ENCODE data around the gene PRMT7. TPM values are rescaled to one million over a fixed set of nuclear protein-coding genes. Genes with fewer than 3 reads are reported as not detected.

PRMT7 gene
- total RNA-seq, 4 donors from 2014 or later = 20.6 to 115 (median 38.5) TPM

DNA sequence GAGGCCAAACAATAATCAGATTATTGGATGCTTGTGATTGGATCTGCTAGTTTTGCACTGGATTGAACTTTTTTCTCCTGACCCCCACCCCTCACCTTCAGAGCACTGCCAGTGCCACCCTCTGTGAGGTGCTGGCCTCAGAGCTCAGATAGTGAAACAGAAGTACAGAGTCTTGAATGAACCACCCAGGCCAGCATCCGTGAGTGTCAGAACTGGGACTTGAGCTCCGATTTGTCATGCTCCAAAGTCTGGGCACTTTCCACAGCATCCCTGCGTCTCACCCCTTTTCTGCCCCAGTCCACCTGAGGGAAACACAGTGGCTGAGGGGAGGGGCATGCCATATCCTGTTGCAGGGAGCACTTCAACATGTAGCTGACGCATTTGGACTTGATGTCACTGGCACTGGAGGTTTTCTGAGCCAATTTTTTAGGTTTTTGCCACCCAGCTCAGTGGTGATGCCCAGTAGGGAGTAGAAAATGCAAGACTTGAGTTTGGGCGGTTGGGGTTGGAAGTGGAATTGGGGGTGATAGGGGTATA is 90.2 kb downstream of the PRMT7 start:
- intact Hi-C loops (cut with DNase I; ENCODE audit: low total_unique reads) = no loop called here

DNA sequence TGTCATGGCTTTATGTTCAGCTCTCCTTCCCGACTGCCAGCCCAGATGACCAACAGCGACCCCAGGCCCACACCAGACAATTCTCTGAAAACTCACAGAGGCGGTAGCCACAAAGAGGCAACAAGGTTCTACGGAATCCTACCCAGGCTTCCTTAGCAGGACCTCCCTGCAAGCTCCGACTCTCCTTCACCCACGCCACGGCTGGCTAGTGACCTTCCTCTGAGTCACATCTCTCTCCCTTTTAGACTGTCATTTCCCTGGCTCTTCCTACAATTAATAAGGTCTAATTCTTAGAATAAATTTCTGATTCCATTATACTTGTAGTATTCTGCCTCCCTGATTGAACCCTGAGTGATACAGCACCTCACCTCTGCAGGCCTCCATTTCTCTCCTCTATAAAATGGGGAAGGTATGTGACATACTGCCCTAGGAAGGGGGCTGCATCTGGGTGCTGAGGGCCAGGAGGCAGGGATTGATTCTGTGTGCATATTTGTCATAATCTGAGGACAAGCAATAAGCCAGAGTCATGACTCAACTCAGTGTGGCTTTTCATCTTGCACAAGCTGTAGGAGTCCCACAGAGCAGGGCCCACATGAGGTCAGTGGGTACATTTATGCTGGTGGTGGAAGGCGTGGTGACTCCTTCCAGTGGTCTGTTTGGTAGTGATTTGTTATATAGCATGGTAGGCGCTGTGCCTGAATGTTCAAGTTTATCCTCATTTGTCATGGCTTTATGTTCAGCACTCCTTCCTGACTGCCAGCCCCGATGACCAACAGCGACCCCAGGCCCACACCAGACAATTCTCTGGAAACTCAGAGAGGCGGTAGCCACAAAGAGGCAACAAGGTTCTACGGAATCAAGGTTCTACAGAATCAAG is 91.3 kb downstream of the PRMT7 start:
- no peaks in the 10 kb centered on the region for H3K36me3 ChIP-seq
- H3K4me3 ChIP-seq = no peak overlapping the region
- WGBS, 2 donors (ENCODE audit: low coverage in 1 of 2) = 70 to 88% methylated on average over 4 to 13 of the region's 13 CpGs
- TF ChIP-seq POLR2AphosphoS5 (IDR thresholded peaks at IDR 0.05) (no peak), POLR2A (IDR thresholded peaks at IDR 0.05) (no peak), EP300 (IDR thresholded peaks at IDR 0.05; ENCODE audit: low read depth) (no peak)
- TF ChIP-seq, protein P1, sequence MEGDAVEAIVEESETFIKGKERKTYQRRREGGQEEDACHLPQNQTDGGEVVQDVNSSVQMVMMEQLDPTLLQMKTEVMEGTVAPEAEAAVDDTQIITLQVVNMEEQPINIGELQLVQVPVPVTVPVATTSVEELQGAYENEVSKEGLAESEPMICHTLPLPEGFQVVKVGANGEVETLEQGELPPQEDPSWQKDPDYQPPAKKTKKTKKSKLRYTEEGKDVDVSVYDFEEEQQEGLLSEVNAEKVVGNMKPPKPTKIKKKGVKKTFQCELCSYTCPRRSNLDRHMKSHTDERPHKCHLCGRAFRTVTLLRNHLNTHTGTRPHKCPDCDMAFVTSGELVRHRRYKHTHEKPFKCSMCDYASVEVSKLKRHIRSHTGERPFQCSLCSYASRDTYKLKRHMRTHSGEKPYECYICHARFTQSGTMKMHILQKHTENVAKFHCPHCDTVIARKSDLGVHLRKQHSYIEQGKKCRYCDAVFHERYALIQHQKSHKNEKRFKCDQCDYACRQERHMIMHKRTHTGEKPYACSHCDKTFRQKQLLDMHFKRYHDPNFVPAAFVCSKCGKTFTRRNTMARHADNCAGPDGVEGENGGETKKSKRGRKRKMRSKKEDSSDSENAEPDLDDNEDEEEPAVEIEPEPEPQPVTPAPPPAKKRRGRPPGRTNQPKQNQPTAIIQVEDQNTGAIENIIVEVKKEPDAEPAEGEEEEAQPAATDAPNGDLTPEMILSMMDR (IDR thresholded peaks at IDR 0.05) = no peak
- DNase-seq = no peak
- no peak overlapping the region for H3K27ac ChIP-seq
- H3K27me3 ChIP-seq = no peaks in the 10 kb centered on the region
- H3K4me1 ChIP-seq = peaks cover 0 to 6% (median 0%) of the 10 kb centered on the region in 4 donors
- intact Hi-C loops (cut with DNase I; ENCODE audit: low total_unique reads) = no loop called here
- H3K9me3 ChIP-seq = no peaks in the 10 kb centered on the region
- in situ Hi-C loops (cut with MboI; ENCODE audit: low pct_ligation_motif_present in 1 of 4, low pct_unique_long_range_greater_than_20kb in 1 of 4, low sequenced_read_pairs in 3 of 4) = loop anchor here in 1 of 4 donors (10.0 kb wide), 1 partner anchor 103 kb away; no protein-coding TSS in a partner anchor

More for the DNA sequence above, 90.2 kb downstream of the PRMT7 start:
- no peaks in the 10 kb centered on the region for H3K36me3 ChIP-seq
- no peaks in the 10 kb centered on the region for H3K9me3 ChIP-seq
- H3K4me1 ChIP-seq = peaks cover 0 to 6% (median 2%) of the 10 kb centered on the region in 4 donors
- 57 to 100% methylated on average over 1 to 5 of the region's 5 CpGs for WGBS, 2 donors (ENCODE audit: low coverage in 1 of 2)
- no peak for DNase-seq
- no peak overlapping the region for H3K27ac ChIP-seq
- no peak overlapping the region for H3K4me3 ChIP-seq
- no peaks in the 10 kb centered on the region for H3K27me3 ChIP-seq
- TF ChIP-seq POLR2AphosphoS5 (IDR thresholded peaks at IDR 0.05) (no peak), POLR2A (IDR thresholded peaks at IDR 0.05) (no peak), EP300 (IDR thresholded peaks at IDR 0.05; ENCODE audit: low read depth) (no peak)
- TF ChIP-seq, protein P1 (IDR thresholded peaks at IDR 0.05) = no peak
- in situ Hi-C loops (cut with MboI; ENCODE audit: low pct_ligation_motif_present in 1 of 4, low pct_unique_long_range_greater_than_20kb in 1 of 4, low sequenced_read_pairs in 3 of 4) = loop anchor here in 1 of 4 donors (10.0 kb wide), 1 partner anchor 104 kb away; no protein-coding TSS in a partner anchor

DNA sequence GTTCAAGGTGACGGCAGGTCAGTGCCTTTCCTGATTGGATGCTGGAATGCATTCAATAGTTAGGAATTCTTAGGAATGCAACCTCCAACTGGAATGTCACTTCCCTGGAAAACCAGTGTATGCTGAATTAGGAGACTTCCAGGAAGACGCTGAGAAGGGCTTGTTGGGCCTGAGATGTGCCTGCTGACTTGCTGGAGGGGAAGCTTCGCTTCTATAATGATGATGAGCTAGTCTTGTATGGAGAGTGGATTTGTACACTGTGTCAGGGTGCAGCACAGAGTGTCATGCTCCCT is 91.9 kb downstream of the PRMT7 start:
- Histone ChIP-seq H3K27ac (no peak overlapping the region), H3K4me1 (peaks cover 0 to 6% (median 0%) of the 10 kb centered on the region in 4 donors), H3K27me3 (no peaks in the 10 kb centered on the region), H3K4me3 (no peak overlapping the region), H3K9me3 (no peaks in the 10 kb centered on the region), H3K36me3 (no peaks in the 10 kb centered on the region)
- WGBS, 2 donors (ENCODE audit: low coverage in 1 of 2) = 82% methylated on average over 3 of the region's 3 CpGs; no CpG with 5 or more reads in 1 of the 2 donors
- in situ Hi-C loops (cut with MboI; ENCODE audit: low pct_ligation_motif_present in 1 of 4, low pct_unique_long_range_greater_than_20kb in 1 of 4, low sequenced_read_pairs in 3 of 4) (loop anchor here in 1 of 4 donors (10.0 kb wide), 1 partner anchor 102 kb away; no protein-coding TSS in a partner anchor), intact Hi-C loops (cut with DNase I; ENCODE audit: low total_unique reads) (no loop called here)
- TF ChIP-seq POLR2A (IDR thresholded peaks at IDR 0.05) (no peak), EP300 (IDR thresholded peaks at IDR 0.05; ENCODE audit: low read depth) (no peak), POLR2AphosphoS5 (IDR thresholded peaks at IDR 0.05) (no peak)
- TF ChIP-seq, protein P1 (IDR thresholded peaks at IDR 0.05) = no peak
- no peak for DNase-seq

DNA sequence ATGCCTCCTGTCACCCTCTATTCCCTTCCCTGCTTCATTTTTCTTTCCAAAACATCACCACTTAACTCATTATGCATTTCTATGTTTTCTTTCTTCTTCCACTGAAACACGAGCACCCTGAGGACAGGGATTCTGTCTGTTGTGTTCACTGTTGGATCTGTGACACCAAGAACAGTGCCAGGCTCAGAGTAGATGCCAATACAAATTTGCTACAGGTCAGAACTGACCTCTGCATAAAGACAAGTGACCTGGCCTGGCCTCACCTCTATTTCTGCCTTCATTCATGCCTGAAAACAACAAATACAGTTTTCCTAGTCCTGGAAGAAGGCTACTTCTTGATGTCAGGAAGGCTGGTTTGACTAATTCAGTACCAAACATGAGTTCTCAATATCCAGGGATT is 92.4 kb downstream of the PRMT7 start:
- Histone ChIP-seq H3K4me1 (peaks cover 0 to 6% (median 0%) of the 10 kb centered on the region in 4 donors), H3K27ac (no peak overlapping the region), H3K9me3 (no peaks in the 10 kb centered on the region), H3K4me3 (no peak overlapping the region), H3K36me3 (no peaks in the 10 kb centered on the region), H3K27me3 (no peaks in the 10 kb centered on the region)
- intact Hi-C loops (cut with DNase I; ENCODE audit: low total_unique reads) = no loop called here
- in situ Hi-C loops (cut with MboI; ENCODE audit: low pct_ligation_motif_present in 1 of 4, low pct_unique_long_range_greater_than_20kb in 1 of 4, low sequenced_read_pairs in 3 of 4) = loop anchor here in 1 of 4 donors (10.0 kb wide), 1 partner anchor 102 kb away; no protein-coding TSS in a partner anchor
- TF ChIP-seq POLR2A (IDR thresholded peaks at IDR 0.05) (no peak), POLR2AphosphoS5 (IDR thresholded peaks at IDR 0.05) (no peak), EP300 (IDR thresholded peaks at IDR 0.05; ENCODE audit: low read depth) (no peak)
- TF ChIP-seq, protein P1 (IDR thresholded peaks at IDR 0.05) = no peak
- WGBS, 2 donors (ENCODE audit: low coverage in 1 of 2) = 40 to 65% methylated on average over 1 of the region's 1 CpG
- no peak for DNase-seq
